Mononuclear cell (primary cell): ENCODE measurements around the gene TMEM138. TPM values are rescaled to one million over a fixed set of nuclear protein-coding genes. Genes with fewer than 3 reads are reported as not detected.

ENCODE experiments used
- H3K27me3 ChIP-seq: 2 replicates; pipeline ENCODE4 v1.6.0; 2011; ENCODE audit warnings: low read length, control low read depth; ENCODE audit not compliant: insufficient read depth
- H3K4me1 ChIP-seq: 2 replicates; pipeline ENCODE4 v1.5.1; 2011; ENCODE audit warnings: mild to moderate bottlenecking, low read length, control low read depth; ENCODE audit not compliant: insufficient read depth
- H3K4me3 ChIP-seq: 2 replicates; pipeline ENCODE4 v1.5.1; 2011; ENCODE audit warnings: mild to moderate bottlenecking, low read length, moderate library complexity
- H3K9me3 ChIP-seq: 2 replicates; pipeline ENCODE4 v1.5.1; 2011; ENCODE audit warnings: low read depth, mild to moderate bottlenecking, control low read depth, low read length
- total RNA-seq: library from RNA; depleted of rRNA; stranded (reverse); fragments of >200 nt; gene quantifications from one replicate; pipeline ENCODE4 v1.2.3, GENCODE V29; 2012

Gene TMEM138
- total RNA-seq, 1 donor, result 40.5 TPM

GRCh38 chr11:61336171-61336935 is 25.8 kb upstream of the TMEM138 start:
- H3K9me3 ChIP-seq, result no peaks in the 10 kb centered on the region
- H3K27me3 ChIP-seq, result no peaks in the 10 kb centered on the region
- H3K4me3 ChIP-seq, result no peak overlapping the region
- peaks cover 28% of the 10 kb centered on the region for H3K4me1 ChIP-seq

GRCh38 chr11:61337706-61338470 is 24.3 kb upstream of the TMEM138 start:
- Histone ChIP-seq H3K4me1 (peaks cover 16% of the 10 kb centered on the region), H3K9me3 (no peaks in the 10 kb centered on the region), H3K4me3 (no peak overlapping the region), H3K27me3 (no peaks in the 10 kb centered on the region)

- no peaks in the 10 kb centered on the region for H3K27me3 ChIP-seq
- H3K4me1 ChIP-seq, result peaks cover 8% of the 10 kb centered on the region
- H3K9me3 ChIP-seq, result no peaks in the 10 kb centered on the region
- no peak overlapping the region for H3K4me3 ChIP-seq
Measured at GRCh38 chr11:61338783-61339489, 23.2 kb upstream of the TMEM138 start.

- Histone ChIP-seq H3K9me3 (no peaks in the 10 kb centered on the region), H3K4me3 (no peak overlapping the region), H3K4me1 (peaks cover 6% of the 10 kb centered on the region), H3K27me3 (no peaks in the 10 kb centered on the region)
Measured at GRCh38 chr11:61339490-61339878, 22.7 kb upstream of the TMEM138 start.

GRCh38 chr11:61340979-61341378 is 21.2 kb upstream of the TMEM138 start:
- Histone ChIP-seq H3K9me3 (no peaks in the 10 kb centered on the region), H3K4me3 (no peak overlapping the region), H3K4me1 (peaks cover 5% of the 10 kb centered on the region), H3K27me3 (no peaks in the 10 kb centered on the region)

GRCh38 chr11:61341706-61342105 is 20.5 kb upstream of the TMEM138 start:
- no peaks in the 10 kb centered on the region for H3K4me1 ChIP-seq
- no peak overlapping the region for H3K4me3 ChIP-seq
- no peaks in the 10 kb centered on the region for H3K9me3 ChIP-seq
- H3K27me3 ChIP-seq, result no peaks in the 10 kb centered on the region

GRCh38 chr11:61342207-61342803 is 19.9 kb upstream of the TMEM138 start:
- Histone ChIP-seq H3K4me3 (no peak overlapping the region), H3K4me1 (peaks cover 3% of the 10 kb centered on the region), H3K9me3 (no peaks in the 10 kb centered on the region), H3K27me3 (no peaks in the 10 kb centered on the region)

- H3K4me1 ChIP-seq, result peaks cover 19% of the 10 kb centered on the region
- H3K9me3 ChIP-seq, result no peaks in the 10 kb centered on the region
- H3K27me3 ChIP-seq, result no peaks in the 10 kb centered on the region
- H3K4me3 ChIP-seq, result no peak overlapping the region
Measured at GRCh38 chr11:61343792-61344745, 18.1 kb upstream of the TMEM138 start.

GRCh38 chr11:61345170-61345610 is 17.0 kb upstream of the TMEM138 start:
- Histone ChIP-seq H3K9me3 (no peaks in the 10 kb centered on the region), H3K27me3 (no peaks in the 10 kb centered on the region), H3K4me3 (no peak overlapping the region), H3K4me1 (peaks cover 19% of the 10 kb centered on the region)

GRCh38 chr11:61345954-61346843 is 16.0 kb upstream of the TMEM138 start:
- H3K4me1 ChIP-seq, result peaks cover 19% of the 10 kb centered on the region
- H3K27me3 ChIP-seq, result no peaks in the 10 kb centered on the region
- no peaks in the 10 kb centered on the region for H3K9me3 ChIP-seq
- H3K4me3 ChIP-seq, result no peak overlapping the region

- no peaks in the 10 kb centered on the region for H3K27me3 ChIP-seq
- no peaks in the 10 kb centered on the region for H3K9me3 ChIP-seq
- peaks cover 19% of the 10 kb centered on the region for H3K4me1 ChIP-seq
- no peak overlapping the region for H3K4me3 ChIP-seq
Measured at GRCh38 chr11:61347916-61348461, 14.2 kb upstream of the TMEM138 start.

- H3K9me3 ChIP-seq, result no peaks in the 10 kb centered on the region
- H3K4me3 ChIP-seq, result no peak overlapping the region
- no peaks in the 10 kb centered on the region for H3K27me3 ChIP-seq
- peaks cover 19% of the 10 kb centered on the region for H3K4me1 ChIP-seq
Measured at GRCh38 chr11:61349189-61349751, 12.9 kb upstream of the TMEM138 start.

- H3K27me3 ChIP-seq, result no peaks in the 10 kb centered on the region
- H3K4me1 ChIP-seq, result peaks cover 19% of the 10 kb centered on the region
- no peaks in the 10 kb centered on the region for H3K9me3 ChIP-seq
- no peak overlapping the region for H3K4me3 ChIP-seq
Measured at GRCh38 chr11:61349916-61350315, 12.3 kb upstream of the TMEM138 start.
